ENCODE measurements around the gene PEX14. TPM values are rescaled to one million over a fixed set of nuclear protein-coding genes. Genes with fewer than 3 reads are reported as not detected.

PEX14 gene
- total RNA-seq, 1 donor: 15.2 TPM

GRCh38 chr1:10510520-10511493 lies 36.1 kb downstream of the PEX14 start:
- peak overlapping the region; percentile 55 for H3K4me3 ChIP-seq (ENCODE audit: insufficient read depth, low read length)

GRCh38 chr1:10511494-10511885 lies 36.7 kb downstream of the PEX14 start:
- TF ChIP-seq CTCF (IDR thresholded peaks at IDR 0.05; ENCODE audit: extremely low read depth, low read depth, low read length): no peak
- no peaks in the 10 kb centered on the region for H3K9me3 ChIP-seq (ENCODE audit: low read depth, low read length)
- DNase-seq (ENCODE audit: insufficient read length, low spot score, missing footprints): no peak
- peaks cover 68% of the 10 kb centered on the region for H3K79me2 ChIP-seq (ENCODE audit: insufficient read depth, low read length)
- H3K4me2 ChIP-seq (ENCODE audit: insufficient read depth, low read length): peak overlapping the region; percentile 85
- peaks cover 31% of the 10 kb centered on the region for H4K20me1 ChIP-seq (ENCODE audit: insufficient read depth, low read length)
- no peaks in the 10 kb centered on the region for H3K36me3 ChIP-seq (ENCODE audit: insufficient read depth, low read length)
- H3K27me3 ChIP-seq (ENCODE audit: insufficient read depth, low read length): no peaks in the 10 kb centered on the region
- H2AFZ ChIP-seq (ENCODE audit: low read length): peak overlapping the region; percentile 7
- H3K4me3 ChIP-seq (ENCODE audit: insufficient read depth, low read length): peak overlapping the region; percentile 55
- H3K4me1 ChIP-seq (ENCODE audit: insufficient read depth, low read length): peaks cover 35% of the 10 kb centered on the region
- peak overlapping the region; percentile 96 for H3K27ac ChIP-seq (ENCODE audit: low read depth, low read length)

More at GRCh38 chr1:10510520-10511493, 36.1 kb downstream of the PEX14 start:
- no peaks in the 10 kb centered on the region for H3K9me3 ChIP-seq (ENCODE audit: low read depth, low read length)
- peak; percentile 94 for DNase-seq (ENCODE audit: insufficient read length, low spot score, missing footprints)
- peak overlapping the region; percentile 96 for H3K27ac ChIP-seq (ENCODE audit: low read depth, low read length)
- TF ChIP-seq CTCF (IDR thresholded peaks at IDR 0.05; ENCODE audit: extremely low read depth, low read depth, low read length): no peak
- peak overlapping the region; percentile 85 for H3K4me2 ChIP-seq (ENCODE audit: insufficient read depth, low read length)
- H3K4me1 ChIP-seq (ENCODE audit: insufficient read depth, low read length): peaks cover 35% of the 10 kb centered on the region
- no peaks in the 10 kb centered on the region for H3K27me3 ChIP-seq (ENCODE audit: insufficient read depth, low read length)
- H3K79me2 ChIP-seq (ENCODE audit: insufficient read depth, low read length): peaks cover 65% of the 10 kb centered on the region
- no peaks in the 10 kb centered on the region for H3K36me3 ChIP-seq (ENCODE audit: insufficient read depth, low read length)
- peaks cover 27% of the 10 kb centered on the region for H4K20me1 ChIP-seq (ENCODE audit: insufficient read depth, low read length)
- peak overlapping the region; percentile 7 for H2AFZ ChIP-seq (ENCODE audit: low read length)

- Histone ChIP-seq H3K27ac (ENCODE audit: low read depth, low read length) (no peak overlapping the region), H3K9me3 (ENCODE audit: low read depth, low read length) (no peaks in the 10 kb centered on the region), H3K4me2 (ENCODE audit: insufficient read depth, low read length) (no peak overlapping the region), H3K4me1 (ENCODE audit: insufficient read depth, low read length) (peaks cover 31% of the 10 kb centered on the region), H2AFZ (ENCODE audit: low read length) (no peak overlapping the region), H4K20me1 (ENCODE audit: insufficient read depth, low read length) (peaks cover 32% of the 10 kb centered on the region), H3K27me3 (ENCODE audit: insufficient read depth, low read length) (no peaks in the 10 kb centered on the region), H3K4me3 (ENCODE audit: insufficient read depth, low read length) (no peak overlapping the region), H3K79me2 (ENCODE audit: insufficient read depth, low read length) (peaks cover 76% of the 10 kb centered on the region), H3K36me3 (ENCODE audit: insufficient read depth, low read length) (no peaks in the 10 kb centered on the region)
- TF ChIP-seq CTCF (IDR thresholded peaks at IDR 0.05; ENCODE audit: extremely low read depth, low read depth, low read length): no peak
- DNase-seq (ENCODE audit: insufficient read length, low spot score, missing footprints): no peak
These were observed 38.4 kb downstream of the PEX14 start for GRCh38 chr1:10513199-10513598.

All from osteoblast (primary cell).